HG02588 (cell line): ENCODE data around the gene IMMP2L.
"Not testable (repeated sequence)": the region's sequence is repeated elsewhere in the genome, so short reads cannot be mapped to it uniquely, and the experiment has no call there.

ENCODE experiments used
- ATAC-seq: cut with Tn5 transposase; IDR thresholded peaks from one replicate; pipeline ENCODE4 v1.9.1; 2021; ENCODE audit warnings: mild to moderate bottlenecking, moderate library complexity; ENCODE audit not compliant: unreplicated experiment

IMMP2L gene

DNA sequence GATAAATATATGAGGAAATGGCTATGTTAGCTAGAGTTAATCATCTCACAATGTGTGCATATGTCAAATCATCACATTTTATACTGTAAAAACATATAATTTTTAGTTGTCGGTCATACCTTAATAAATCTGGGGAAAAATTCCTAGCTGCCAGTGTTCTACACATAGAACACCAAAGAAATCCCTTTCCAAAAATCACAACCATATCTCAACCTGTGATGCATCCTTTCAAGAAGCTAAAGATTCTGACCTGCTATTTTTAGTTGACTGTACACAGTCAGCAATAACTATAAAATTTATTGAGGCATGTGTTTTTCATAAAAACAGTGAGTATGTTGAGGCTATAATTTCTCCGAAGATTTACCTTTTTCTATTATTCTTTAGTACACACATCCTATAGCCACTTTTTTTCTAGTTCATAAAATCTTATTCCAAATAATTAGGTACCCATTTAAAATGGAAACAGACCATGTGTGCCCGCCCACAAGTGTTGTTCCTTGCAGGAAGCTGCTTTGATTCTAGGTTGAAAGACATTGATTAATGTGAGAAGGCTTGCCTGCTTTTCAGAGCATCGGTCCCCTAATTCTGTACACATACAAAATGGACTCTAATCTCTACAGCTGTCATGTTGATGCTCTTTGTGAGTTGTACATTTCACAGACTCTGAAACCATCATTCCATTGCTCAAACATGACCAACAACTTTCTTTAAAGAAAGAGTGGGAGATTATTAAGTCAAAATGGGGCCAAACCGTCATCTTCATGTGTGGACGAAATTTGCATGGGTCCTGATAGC is 588.9 kb downstream of the IMMP2L start:
- ATAC-seq, result no peak

DNA sequence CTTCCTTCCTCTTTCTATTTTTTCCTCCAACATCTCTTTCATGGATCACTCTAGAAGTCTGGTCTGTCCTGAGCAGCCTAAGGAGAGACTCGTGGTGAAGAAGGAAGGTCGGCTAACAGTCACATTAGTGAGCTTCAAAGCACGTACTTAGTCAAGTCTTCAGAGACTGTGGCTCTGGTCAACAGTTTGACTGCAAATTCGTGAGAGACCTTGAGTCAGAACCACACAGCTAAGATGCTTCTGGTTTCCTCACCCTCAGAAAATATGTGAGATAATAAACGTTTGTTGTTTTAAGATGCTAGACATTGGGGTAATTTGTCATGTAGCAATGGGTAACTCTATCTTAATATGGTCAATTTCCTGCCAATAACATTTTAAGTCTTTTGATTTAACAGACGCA is 597.5 kb downstream of the IMMP2L start:
- no peak for ATAC-seq

DNA sequence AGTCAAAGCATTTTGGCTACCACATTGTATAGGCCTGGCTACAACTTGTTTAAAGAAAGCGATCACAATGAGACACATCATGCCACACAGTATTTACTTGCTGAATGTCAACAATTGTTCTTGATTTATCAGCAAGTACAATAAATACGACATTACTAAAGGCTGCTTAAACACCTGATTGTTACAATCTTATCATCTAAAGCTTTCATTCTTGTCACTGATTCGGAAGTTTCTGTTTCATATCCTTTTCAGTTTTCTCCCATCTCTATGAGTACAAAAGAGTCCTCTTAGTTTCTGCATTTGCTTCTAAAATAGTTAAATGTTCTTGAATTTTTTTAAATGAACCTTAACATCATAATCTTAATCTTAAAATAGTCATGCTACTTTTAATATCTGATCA is 599.5 kb downstream of the IMMP2L start:
- no peak for ATAC-seq

DNA sequence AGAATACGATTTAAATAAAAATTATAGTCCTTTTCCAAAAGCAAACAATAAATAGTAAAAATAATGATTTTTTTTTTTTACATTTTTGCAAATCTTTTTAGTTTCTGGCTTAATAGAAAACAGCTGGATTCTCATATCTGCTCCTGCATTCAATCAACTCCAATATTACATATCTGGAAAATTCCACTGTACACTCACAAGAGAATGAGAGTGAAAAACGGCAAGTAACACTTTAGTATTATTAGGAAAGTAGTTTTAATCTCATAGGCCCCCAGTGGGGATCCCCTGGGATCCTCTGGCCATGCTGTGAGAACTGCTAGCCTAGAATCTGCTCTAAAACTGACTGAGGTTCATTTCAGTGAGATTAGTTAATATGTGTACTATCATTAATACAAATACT is 599.9 kb downstream of the IMMP2L start:
- ATAC-seq, result no peak

DNA sequence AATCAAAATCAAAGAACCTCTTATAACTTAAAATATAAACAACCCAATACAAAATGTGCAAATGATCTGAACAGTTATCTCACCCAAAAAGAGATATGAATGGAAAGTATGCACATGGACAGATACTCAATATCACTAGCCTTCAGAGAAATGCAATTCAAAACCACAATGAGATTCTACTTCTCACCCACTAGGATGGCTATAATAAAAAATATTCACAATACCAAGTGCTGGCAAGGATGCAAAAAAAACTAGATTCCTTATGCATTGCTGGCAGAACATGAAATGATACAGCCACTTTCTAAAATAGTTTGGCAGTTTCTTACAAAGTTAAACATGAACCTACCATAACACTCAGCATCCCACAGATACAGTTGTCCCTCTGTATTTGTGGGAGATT is 601.5 kb downstream of the IMMP2L start:
- ATAC-seq, result no peak

DNA sequence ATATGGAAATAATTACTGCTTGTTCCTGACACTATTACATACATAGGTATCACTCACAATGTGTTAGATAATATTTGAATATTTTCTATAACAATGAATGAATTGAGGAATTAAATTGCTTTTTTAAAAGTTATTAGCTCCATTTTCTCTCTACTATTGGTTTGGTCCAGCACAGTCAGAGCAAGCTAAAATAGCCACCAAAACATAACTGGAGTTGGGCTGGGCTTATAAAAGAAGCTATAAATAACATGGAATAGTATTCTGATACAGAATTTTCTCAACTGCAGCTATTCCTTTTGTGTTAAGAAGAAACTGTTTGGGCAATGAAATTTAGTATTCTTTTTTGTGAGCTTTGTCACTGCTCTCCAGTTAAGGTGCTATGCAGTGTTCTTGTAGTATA is 614.0 kb downstream of the IMMP2L start:
- no peak for ATAC-seq

DNA sequence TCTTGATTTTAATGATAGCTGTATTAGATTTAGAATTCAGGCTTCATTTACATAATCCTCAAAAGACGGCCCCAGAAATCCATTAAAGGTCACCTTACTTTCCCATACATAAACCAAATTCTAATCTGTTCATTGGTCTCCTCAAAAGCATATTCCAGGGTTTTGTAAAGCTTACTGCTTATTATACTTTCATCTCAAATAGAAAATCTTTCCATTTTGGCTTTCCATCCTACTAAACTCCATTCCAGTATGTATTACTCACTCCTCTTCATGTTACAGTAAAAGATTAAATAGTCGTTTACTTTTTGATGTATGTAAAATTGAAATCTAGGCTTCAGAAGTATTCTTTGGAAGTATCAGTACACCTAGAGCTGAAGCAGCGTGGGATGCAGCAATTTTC is 614.9 kb downstream of the IMMP2L start:
- no peak for ATAC-seq

DNA sequence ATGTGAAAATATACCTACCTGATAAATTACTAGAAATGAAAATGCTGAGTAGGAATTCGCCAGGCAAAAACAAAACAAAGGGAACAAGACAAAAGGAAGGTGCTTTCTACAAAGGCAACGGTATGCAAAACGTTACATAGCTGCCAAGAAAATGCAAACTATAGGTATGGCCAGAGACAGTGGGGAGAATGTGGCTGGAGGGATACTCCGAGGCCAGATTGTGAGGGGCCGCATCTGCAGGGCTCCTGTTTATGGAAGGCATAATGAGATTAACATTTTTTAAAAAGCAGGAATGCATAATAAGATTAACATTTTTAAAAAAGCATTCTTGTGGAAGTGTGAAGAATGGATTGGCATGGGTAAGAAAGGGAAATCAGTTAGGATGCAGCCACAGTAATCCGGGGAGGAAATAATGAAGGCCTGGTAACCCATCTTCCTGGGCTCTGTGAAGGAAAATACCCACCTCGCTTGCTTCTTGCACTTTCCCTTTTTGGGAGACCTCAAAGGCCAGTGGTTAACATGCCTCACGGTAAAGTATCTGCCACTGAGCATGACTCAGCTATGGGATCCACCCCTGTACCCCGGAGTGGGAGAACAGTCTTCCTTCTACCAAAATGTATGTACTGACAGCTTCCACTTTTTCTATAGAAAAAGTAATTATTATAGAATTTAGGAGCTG is 617.2 kb downstream of the IMMP2L start:
- ATAC-seq, result no peak

DNA sequence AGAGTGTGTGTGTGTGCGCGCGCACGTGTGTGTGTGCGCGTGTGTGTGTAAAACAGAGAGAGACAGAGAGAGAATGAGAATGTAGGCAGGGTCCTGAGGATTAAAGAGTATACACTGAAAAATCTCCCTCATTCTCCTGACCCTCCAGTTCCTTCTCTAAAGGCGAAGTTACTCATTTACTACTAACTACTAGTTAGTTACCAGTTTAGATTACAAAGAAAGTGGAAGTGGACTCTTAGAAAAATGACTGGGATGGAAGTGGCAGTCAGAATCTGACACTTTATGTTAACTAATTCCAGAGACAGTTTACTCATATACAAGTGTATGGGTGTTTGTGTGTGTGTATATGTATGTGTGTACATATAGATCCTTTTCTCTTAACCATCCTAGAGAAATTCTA is 617.8 kb downstream of the IMMP2L start:
- ATAC-seq, result no peak

DNA sequence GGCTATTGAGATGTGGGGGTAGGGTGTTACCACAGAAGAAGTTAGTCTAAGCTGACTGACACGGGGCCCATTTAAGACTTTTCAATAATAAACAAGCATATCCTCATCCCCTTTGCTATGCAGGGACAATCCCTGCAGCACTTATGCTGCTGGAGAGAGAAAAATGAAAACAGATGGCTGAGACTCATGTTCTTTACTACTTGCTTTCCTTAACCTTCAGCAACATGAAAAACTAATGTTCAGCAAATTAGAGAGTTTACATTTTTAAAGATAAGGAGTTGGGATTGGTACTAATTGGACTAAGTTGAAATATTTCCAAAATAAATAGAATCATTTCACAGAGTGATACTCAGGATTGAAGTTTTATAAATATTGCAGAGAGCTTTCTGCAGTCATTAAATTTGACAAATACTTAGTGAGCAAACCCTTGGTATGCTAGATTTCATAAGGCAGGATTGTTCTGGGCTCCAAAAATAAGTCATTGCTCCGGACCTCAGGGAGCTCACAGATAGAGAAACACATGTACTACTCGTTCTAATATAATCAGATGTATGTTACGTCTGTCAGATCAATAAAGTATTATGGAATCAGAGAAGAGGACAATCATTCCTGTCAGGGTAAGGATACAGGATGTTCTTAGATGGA is 618.5 kb downstream of the IMMP2L start:
- ATAC-seq, result no peak

DNA sequence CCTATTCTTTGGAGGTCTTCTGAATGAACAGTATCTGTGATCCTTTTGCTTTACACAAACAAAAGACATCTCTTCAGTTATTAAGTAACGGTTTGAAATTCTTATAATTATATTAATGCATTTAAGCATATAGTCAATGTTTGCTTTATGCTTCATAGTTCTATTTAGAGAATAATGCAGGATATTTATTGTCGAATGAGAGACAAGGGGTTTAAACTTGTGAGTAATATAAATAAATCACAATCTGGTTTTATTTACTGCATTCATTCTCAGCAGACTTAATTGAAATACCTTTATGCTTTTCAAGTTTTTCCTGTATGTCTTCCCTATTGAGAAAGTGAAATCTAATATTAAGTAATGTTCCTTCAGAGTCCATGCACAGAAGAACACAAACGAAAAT is 620.9 kb downstream of the IMMP2L start:
- no peak for ATAC-seq

DNA sequence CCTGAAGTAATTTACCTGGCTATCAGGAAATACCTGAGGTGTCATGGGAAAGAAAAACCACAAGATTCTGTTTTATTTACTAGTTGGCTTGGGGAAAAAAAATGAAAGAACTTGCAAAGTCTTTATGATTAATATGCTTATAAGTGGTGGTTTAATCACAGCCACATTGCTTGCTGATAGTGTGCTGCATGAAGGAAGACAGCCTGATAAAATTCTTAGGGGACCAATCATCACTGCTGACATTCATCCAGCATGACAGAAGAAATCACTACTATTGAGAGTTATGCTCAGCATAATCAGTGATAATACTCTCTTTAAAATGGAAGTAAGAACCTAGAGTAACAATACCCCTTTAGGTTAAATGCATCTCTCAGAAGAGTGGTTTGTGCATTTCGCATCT is 621.5 kb downstream of the IMMP2L start:
- ATAC-seq, result no peak

DNA sequence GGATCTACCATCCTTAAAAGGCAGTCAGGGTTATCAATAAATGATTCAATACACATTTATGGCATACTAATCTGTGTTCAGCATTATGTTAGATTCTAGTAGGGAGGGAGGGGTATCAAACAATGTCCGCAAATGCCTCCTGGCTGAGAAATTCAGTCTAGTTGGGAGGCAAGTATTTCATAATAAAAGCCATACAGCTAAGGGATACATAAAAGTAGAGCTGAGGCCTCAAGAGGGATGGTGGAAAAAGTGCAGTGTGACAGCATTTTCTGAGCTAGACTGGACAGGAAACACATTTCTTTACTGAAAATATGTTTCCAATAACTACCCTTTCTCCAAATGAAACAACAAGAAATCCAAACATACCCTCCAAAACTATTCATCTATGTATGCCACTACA is 624.1 kb downstream of the IMMP2L start:
- no peak for ATAC-seq

DNA sequence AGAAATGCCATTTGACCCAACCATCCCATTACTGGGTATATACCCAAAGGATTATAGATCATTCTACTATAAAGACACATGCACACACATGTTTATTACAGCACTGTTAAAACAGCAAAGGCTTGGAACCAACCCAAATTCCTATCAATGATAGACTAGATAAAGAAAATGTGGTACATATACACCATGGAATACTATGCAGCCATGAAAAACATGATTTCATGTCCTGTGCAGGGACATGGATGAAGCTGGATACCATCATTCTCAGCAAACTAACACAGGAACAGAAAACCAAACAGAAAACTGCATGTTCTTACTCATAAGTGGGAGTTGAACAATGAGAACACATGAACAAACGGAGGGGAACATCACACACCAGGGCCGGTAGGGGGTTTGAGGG is 625.6 kb downstream of the IMMP2L start:
- ATAC-seq, result not testable (repeated sequence)

DNA sequence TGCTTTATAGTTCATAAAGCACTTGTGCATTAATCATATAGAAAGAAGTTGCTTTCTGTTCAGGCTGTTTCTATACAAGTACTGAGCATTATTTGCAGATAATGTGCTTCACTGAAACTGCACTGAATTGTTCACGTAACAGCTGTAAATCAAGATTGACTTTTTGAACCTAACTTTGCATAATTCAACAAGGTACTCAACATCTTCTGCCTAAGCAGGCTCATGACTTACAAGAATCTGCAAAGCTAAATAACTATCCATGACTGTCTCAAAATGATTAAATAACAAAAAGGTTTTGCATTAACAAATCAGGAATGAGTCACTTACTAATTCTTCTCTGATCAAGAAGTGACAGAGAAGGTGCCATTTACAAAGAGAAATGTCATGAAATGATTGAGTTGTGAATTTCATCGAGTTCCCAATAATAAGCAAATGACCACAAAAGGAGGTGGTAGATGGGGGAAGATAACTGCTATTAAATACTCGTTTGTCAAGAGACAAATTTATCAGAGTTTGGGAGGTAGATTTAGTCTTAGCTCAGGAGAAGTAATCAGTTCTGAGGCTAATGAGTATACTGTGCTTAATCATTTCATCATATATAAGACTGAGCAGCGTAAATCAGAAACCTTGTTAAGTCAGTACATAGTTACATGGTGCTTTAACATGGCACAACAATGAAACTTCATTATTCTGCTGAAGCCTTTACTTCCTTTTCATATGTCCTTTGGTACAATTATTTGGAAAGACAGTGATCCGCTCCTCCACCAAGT is 632.6 kb downstream of the IMMP2L start:
- ATAC-seq, result no peak

DNA sequence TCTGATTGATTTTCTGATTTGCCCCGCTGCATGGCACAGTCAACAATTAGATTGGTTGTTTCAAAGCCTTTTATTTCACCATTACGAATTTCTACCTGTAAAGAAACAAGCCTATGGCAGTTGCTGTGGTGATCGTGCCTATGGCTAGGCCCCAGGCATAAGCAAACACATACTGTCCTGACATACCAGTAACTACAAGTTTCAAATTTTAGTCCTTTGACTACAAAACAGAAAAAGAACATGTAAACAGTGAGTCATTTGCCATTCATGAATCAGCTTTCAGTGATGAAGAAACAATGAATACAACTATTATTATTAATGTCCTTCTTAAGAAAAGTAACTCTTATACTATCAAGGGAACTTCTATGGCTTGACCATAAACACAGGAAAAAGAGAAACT is 639.4 kb downstream of the IMMP2L start:
- ATAC-seq, result no peak

DNA sequence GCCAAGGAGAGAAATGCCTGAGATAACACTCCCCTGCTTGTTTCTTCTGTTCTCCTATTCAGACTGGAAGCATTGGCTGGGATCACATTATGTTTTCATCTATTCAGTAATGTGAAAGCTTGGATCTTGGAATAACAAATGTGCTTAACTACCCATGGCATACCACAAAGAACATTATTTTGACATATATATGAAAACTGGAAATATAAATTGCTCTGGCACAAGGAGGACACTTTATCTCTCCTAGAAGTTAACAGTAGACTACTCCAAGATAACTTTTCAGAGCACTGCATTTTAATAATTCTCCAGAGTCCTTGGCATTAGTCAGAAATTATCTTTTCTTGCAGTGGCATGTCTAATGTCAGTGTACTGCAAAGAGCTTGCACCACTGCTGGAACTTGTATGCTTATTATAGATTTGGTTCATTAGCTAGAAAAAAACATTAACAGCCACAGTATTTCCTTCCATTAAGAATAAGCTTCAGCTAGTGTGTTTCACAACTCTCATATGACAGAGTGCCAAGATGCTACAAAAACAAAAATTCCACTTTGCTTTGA is 640.6 kb downstream of the IMMP2L start:
- ATAC-seq, result no peak

DNA sequence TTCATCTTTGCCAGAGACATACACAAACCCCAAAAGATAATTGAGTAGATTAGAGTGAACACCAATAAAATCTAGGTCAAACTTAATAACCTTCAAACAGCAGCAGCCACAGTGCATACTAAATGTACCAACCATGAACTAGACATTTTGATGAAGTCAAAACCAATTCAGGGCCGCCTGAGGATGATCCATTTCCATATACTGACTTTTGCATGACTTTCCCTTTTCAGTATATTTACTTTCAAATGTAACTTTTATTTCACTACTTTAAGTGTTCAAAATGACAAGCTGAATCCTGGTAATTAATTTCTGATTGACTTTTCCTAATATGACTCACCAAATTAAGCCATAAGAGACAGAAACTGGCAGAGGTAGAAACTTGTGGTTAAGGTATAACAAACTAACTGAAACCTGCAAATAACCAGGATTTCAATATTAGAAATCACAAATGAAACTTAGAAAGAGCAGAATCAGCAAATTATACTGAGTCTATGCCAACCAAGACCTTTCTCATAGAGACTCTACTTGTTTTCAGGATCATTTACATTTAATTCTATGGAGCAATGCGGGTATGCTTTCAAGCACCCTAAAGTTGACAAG is 643.2 kb downstream of the IMMP2L start:
- ATAC-seq, result peak; percentile 88

DNA sequence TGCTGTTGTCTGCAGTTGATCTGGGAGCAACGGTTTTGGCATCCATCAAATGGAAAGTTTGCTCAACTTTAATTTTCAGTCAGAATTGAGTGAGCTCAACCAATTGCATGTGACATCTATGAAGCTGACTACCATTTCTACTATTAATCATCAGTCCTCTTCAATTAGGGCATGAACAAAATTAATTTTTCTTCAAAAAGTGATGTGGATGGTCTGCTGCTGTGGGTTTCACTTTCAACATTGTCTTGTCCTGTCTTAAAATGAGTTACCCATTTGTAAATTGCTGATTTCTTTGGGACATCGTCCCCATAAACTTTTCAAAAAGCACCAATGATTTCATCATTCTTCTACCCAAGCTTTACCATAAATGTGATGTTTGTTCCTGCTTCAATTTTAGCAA is 648.0 kb downstream of the IMMP2L start:
- no peak for ATAC-seq

DNA sequence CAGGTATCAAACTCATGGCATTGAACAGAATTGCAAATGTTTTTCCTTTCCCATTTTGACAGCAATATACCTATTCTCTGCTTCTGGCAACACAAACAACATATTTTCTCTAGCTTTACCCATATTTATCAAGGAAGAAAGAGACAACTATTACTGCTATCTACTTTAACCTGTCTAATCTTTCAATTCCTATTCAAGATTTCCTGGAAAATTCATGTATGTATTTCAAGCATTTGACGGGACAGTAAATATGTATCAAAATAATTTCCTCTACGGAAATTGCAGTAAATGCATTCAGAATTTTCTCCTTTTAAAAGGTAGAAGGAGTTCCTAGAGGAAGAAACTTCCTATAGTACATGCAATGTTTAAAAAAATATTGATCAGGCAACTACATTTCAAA is 650.7 kb downstream of the IMMP2L start:
- ATAC-seq, result no peak

DNA sequence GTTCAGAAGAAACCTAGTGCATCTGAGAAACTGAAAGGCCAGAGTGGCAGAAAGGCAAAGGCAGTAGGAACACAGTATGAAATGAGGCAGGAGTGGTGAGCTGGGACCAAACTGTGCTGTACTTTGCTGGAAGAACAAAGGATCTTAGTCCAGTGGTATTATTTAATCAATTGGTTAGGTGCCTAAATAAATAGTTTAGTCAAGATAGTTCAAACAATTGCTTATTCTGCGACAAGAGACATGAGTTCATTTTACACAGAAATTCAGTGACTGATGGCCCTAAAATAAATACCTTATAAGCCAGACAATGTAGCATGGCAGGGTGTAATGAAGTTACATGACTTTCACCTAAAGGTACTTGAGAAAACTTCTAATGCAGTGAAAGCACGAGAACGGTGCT is 653.2 kb downstream of the IMMP2L start:
- no peak for ATAC-seq
